NCI-H748 (cell line): ENCODE measurements around the gene CTTN.

Experiments used
- DNase-seq: peaks from one replicate; lab custom pipeline; 2025; ENCODE audit not compliant: unreplicated experiment; lab: John Stamatoyannopoulos, UW

The CTTN gene

GRCh38 chr11:70428701-70429427 is 30.5 kb downstream of the CTTN start:
- DNase-seq: no peak

DNA sequence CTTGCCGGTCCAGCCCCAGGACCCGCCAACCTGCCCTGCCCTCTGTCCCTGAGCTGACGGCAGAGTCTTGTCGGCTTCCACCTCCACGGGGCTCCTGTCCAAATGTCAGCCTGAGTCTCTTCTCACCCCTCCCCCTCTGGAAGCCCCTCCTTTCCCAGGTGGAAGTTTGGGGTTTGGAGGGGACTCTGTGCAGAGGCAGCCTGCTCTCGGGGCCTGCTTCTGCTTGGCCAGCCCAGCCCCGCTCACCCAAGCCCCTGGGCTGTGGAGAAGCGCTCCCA is 31.0 kb downstream of the CTTN start:
- no peak for DNase-seq

DNA sequence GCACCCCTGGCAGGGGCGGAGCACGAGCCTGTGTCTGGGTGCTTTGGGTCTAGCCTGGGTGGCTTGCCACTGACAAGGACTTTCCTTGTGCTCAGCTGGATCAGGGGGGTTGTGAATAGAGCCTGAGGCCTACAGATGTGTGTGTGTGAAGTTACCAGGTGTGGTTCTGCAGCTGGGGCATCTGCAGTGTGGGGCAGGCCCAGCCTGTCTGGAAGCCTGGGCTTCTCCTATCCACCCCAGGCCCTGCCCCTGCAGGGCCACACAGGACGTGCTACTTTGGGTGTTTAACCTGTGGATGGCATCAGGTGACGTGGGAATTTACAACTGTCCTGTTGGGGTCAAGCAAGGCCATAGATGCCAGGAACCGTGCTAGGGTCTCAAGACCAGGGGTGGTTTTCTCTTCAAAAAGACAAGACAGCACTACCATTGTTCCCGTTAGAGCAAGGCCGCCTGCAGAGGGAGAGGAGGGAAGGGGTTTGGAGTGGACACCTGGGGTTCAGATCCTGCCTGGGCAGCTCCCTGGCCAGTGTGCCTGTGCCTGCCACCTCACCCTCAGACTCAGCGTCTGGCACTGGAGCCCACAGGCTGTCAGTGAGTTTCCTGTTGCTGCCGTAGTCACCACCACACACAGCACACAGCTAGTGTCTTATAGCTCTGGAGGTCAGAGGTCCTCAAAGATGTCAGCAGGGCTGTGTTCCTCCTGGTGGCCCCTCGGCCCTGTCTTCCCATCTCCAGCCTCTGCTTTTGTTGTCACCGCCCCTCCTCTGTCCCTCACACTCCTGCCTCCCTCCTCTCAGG is 31.6 kb downstream of the CTTN start:
- no peak for DNase-seq

- DNase-seq: no peak
Observed at GRCh38 chr11:70430671-70431574, 32.6 kb downstream of the CTTN start.

DNA sequence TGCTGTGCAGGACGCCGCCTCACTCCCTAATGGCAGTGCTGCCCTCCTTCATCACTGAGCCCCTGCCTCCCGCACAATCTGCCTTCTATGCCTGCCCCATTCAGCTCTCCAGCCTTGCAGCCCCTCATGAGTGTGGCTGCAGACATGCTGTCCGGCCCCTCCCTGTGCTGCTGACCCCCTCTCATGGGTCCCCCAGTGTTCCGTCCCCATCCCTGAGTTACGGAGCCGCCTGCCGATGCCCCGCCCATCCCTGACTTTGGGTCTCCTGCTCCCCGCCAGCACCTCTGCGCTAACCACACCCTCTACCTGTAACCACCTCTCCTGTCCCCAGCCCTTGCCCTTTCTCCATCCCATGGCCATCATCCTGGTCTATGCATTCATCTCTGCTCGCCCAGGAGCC is 33.3 kb downstream of the CTTN start:
- no peak for DNase-seq

DNA sequence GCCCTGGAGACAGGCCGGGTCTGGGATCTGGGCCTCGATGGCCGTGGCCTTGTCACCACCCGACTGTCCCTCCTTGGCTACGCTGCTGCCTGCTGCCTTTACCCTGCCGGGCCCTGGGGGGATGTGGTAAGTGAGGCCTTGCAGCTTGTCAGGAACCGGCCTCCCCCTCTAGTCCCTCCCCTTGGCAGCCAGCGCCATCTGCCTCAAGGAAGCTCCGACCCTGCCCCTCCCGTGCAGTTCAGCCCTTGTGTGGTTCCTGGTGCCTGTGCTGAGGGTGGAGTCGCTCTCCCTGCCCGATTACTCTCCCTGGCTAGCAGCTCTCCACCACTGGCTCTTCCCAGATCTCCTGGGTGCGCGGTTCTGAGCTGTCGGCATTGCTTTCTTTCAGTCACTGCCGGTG is 33.7 kb downstream of the CTTN start:
- DNase-seq: no peak

DNA sequence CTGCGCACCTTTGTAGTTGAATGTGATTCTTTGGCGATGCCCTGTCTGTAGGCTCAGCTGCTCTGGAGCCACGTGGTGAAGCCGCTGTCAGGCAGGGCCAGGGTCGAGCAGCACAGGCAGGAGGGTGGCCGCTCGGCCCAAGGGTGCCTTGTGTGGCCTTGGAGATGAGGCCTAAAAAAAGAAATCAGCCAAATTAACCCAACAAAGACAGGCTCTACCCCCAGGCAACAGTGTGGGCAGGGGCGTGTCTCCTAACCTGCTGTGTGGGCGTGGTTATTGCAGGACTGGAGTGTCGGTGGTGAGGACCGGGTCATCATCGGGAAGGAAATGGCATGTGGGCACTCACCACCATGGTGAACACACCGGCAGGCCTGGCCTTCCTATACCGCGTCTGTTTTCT is 34.3 kb downstream of the CTTN start:
- no peak for DNase-seq

DNA sequence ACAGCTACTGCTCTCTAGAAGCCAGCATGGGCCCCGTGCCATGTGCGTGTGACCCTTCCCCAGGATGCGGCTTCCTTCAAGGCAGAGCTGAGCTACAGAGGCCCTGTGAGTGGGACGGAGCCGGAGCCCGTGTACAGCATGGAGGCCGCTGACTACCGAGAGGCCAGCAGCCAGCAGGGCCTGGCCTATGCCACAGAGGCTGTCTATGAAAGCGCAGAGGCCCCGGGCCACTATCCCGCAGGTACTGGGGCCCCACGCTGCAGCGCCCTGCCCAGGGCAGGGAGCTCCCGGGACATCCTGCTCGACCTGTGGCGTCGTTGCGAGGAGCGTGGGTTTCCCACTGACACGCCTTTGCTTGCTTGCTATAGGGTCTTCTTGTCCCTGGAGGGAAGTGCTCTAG is 34.7 kb downstream of the CTTN start:
- no peak for DNase-seq

- DNase-seq: no peak
Observed at GRCh38 chr11:70433526-70433925, 35.2 kb downstream of the CTTN start.

- no peak for DNase-seq
Observed at GRCh38 chr11:70433966-70434812, 35.9 kb downstream of the CTTN start.

DNA sequence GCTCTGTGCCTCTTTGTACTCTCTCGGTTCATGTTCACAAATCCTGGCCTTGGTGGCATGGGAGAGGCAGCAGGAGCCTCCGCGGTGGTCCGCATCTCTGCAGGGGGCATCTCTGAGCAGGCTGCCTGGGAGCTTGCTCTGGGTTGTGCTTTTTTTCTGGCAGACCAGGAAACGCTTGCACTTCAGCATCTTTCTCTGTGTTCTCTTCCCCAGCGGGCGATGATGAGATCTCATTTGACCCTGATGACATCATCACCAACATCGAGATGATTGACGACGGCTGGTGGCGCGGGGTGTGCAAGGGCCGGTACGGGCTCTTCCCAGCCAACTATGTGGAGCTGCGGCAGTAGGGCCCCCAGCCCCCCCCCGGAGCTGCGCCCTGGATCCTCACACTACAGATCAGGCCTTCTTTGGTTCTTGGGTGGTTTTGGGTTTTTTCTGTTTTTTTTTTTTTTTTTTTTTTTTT is 36.5 kb downstream of the CTTN start:
- no peak for DNase-seq

GRCh38 chr11:70435361-70435760 is 37.0 kb downstream of the CTTN start:
- no peak for DNase-seq

DNA sequence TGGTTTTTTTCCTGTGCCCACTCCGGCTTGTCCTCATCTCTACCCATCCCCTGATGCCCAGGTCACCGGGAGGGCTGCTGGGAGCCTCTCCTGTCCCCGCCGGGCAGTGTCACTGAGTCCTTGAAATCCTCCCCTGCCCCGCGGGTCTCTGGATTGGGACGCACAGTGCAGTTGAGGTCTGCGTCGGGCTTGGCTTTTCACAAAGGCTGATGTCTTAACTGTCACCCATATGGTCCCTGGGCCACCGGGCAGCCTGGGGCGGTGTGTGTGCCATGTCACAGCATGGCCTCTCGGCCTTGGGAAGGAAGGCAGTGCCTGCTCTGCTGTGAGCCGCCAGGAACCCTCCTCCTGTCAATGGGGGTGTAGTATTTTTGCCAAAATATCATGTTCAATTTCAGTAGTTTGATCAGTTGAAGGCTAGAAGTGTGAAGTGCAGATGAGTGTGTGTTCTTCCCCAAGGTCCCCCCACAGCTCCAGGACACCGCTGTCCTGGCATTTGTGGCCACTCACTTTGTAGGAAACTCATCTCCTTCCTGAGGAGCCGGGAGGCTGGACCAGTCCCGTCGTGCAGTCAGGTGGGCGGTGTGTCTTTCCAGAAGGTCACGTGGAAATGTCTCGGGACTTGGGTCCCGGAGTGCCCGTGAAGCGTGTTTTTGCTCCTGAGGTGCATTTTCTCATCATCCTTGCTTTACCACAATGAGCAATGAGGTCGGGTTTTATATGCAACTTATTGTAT is 37.6 kb downstream of the CTTN start:
- DNase-seq: no peak

DNA sequence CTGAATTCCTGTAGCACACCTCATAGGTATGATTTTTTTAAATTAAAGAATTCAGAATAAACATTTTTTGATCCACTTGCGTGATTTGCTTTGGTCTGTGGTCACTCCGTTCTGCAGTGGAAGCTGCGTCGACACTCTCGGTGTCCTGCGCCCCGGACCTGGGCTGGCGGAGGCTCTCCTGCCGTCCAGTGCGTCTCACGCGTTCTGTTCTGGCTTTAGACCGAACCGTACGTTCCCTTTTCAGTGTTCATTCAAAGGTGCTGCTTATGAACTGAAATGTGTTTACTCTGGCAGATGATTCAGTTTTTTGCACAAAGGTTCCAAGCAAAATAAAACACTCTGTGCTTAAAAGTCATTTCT is 38.2 kb downstream of the CTTN start:
- no peak for DNase-seq

DNA sequence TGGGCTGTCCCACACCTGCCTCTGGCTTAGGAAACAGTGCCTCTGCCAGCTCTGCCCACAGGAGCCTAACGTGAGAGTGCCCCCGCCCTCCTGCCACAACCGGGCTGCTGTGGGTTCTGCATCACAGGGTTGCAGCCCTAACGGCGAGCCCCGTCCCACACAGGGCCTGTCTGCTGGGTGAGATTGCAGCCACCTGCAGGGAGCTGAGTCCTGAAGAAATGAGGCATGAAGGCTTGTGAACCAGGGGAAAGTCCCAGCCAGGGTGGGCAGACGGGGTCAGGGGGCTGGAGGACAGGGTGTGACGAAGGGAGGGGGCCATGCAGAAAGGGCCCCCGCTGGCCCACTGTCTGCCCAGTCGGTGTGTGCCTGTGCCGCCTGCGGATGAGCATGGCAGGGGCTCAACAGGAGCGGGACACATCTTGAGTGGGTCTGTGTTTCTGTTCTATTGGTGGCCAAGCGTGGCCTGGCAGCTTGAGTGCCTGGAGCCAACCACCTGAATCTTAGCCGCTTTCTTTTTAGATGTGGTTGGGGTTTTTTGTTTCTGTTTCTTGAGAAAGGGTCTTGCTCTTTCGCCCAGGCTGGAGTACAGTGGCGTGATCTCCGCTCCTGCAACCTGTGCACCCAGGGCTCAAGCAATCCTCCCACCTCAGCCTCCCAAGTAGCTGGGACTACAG is 38.9 kb downstream of the CTTN start:
- no peak for DNase-seq

DNA sequence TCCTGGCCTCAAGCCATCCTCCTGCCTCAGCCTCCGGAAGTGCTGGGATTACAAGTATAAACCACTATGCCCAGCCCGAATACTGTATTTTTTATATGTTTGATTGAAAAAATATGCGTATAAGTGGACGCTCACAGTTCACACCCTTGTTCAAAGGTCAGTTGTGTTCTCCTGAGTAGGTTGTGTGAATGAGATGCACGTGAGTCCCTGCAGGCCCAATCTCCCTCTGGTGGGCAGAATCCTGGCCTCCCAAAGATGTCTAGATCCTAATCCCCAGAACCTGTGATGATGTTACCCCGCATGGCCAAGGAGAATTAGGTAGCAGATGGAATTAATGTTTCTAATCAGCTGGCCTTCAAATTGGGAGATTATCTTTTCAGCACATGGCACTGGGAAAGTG is 41.9 kb downstream of the CTTN start:
- DNase-seq: no peak

DNA sequence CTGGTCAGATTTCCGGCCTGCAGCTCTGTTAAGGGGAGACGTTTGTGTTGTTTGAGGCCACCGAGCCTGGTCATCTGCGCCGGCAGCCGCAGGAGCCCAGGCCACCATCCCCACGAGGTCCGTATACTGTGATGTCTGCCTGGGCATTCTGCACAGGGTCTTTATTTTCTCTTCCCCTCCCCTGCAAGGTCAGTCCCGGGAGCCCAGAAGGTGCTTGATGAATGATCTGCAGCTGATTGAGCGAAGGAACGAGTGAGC is 45.4 kb downstream of the CTTN start:
- DNase-seq: no peak

- no peak for DNase-seq
Observed at GRCh38 chr11:70445091-70445490, 46.8 kb downstream of the CTTN start.

- no peak for DNase-seq
Observed at GRCh38 chr11:70445605-70446004, 47.3 kb downstream of the CTTN start.

DNA sequence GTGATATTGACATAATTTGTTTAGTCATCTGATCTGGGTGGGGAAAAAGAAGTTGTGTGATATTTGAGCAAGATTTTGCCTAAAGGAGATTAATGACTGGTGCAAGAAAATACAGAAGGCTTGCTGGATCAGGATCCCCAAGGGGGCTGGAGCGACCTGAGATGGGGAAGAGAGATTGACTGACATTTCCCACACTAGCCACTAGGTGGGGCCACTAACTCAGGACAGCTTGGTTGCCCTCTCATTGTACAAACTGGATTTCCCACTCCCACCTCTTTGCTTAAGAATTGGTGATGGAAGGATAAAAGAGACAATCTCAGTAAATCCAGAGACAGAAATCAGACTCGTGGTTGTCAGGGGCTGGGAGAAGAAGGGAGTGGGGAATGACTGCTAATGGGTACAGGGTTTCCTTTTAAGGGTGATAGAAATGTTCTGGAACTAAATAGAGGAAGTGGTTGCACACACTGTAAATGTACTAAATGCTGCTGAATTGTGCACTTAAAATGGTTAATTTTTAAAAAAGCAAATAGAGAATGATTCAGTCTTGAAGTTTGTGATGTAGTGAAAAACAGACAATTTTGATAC is 50.7 kb downstream of the CTTN start:
- no peak for DNase-seq
